ENCODE data around the gene KIFAP3. TPM values are rescaled to one million over a fixed set of nuclear protein-coding genes. Genes with fewer than 3 reads are reported as not detected.

KIFAP3 gene
- total and polyA plus RNA-seq, 2 of the 8 experiments (the other 6 are each of a cell fraction or from before 2014, with no cell fraction given), result 1.3 to 3.2 TPM

DNA sequence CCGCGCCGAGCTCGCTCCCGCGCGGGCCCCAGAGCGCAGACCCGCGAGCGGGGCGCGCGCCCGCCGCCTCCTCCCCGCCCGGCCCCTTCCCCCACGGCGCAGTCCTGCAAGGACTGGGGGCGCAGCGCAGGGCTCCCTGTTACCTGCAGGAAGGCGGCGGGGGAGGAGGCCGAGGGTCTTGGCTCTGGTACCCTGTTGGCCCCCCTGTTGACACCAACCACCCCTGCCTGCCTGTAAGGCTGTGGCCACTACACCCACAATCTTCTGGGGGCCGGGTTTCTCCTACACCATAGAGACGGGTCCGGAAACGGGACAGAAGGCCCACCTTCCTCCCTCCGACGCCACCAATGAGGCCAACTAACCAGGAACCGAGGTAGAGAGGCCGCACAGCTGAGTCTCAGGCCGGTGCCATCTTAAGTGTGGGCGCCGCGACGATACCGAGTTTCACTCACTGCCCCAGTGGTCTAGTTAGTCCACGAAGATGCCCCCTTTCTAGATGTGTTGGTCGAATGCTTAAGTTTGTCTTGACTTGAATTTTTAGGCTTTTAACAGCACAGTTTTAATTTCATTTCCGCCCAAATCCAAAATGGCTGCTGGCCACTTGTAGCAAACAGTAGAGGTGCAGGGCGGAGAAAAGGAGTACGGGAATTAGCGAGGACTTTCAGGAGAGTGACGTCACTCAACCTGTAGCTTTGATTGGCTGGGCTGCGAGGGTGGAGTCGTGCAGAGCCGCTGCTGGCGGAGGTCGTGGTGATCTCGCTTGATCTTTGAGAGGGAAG lies 180.7 kb downstream of the KIFAP3 start, which contains the start of gene SCYL3:
Gene SCYL3 (minus strand): TSS at position 252 of the 779 bp plus-strand sequence. CDS start 5,056 bp downstream, outside the sequence.
- no peaks in the 10 kb centered on the region for H3K9me3 ChIP-seq (ENCODE audit: insufficient read depth in 2 of 2, low read depth in 1 of 2, low read length in 1 of 2)
- peak within 1 kb of the TSS; percentile 99 for H3K27ac ChIP-seq (ENCODE audit: low read depth, low read length)
- WGBS, 2 experiments (ENCODE audit: extremely low coverage in 1 of 2, insufficient coverage in 1 of 2, insufficient read length in 1 of 2, insufficient replicate concordance in 2 of 2, low coverage in 1 of 2, low lambda C conversion rate in 2 of 2, missing lambda C conversion rate in 1 of 2), result 2% methylated on average over 28 of the region's 52 CpGs; no CpG with 5 or more reads in 1 of the 2 experiments
- peaks cover 3% of the 10 kb centered on the region for H3K23me2 ChIP-seq (ENCODE audit: low read depth, low read length)
- H3K23ac ChIP-seq (ENCODE audit: insufficient read length), result peak within 1 kb of the TSS; percentile 1
- H3K79me2 ChIP-seq (ENCODE audit: control insufficient read depth in 1 of 2, insufficient read depth in 2 of 2, low read length in 2 of 2), result peaks cover 0 to 25% of the 10 kb centered on the region in 2 experiments; a peak in 2 of 4 replicates
- no peaks in the 10 kb centered on the region for H3K27me3 ChIP-seq (replicated peaks in 1 of 4; ENCODE audit: control insufficient read depth in 3 of 4, extremely low read depth in 1 of 4, insufficient read depth in 3 of 4, low read length in 3 of 4)
- no peaks in the 10 kb centered on the region for H3K36me3 ChIP-seq (ENCODE audit: control insufficient read depth in 2 of 4, insufficient read depth in 4 of 4, low read length in 3 of 4)
- peaks cover 2% of the 10 kb centered on the region; the same call in 1 of the 2 replicates for H3K79me1 ChIP-seq (ENCODE audit: low read depth, low read length)
- peak within 1 kb of the TSS; percentile 74 to 81 for H3K4me2 ChIP-seq (ENCODE audit: insufficient read depth in 1 of 2, low read depth in 2 of 2, low read length in 2 of 2)
- no peak within 1 kb of the TSS for H2AK5ac ChIP-seq (ENCODE audit: low read depth, low read length)
- H2AFZ ChIP-seq (ENCODE audit: low read length), result peak within 1 kb of the TSS; percentile 80
- H2BK20ac ChIP-seq (ENCODE audit: low read length), result no peak within 1 kb of the TSS; the same call in 1 of the 2 replicates
- no peak within 1 kb of the TSS for H3K14ac ChIP-seq (ENCODE audit: insufficient read length)
- H2BK5ac ChIP-seq (ENCODE audit: low read depth, low read length), result peak within 1 kb of the TSS; percentile 100
- POLR2A ChIA-PET (ENCODE audit: partially characterized antibody), result interaction anchor here (1.1 to 2.2 kb wide), 10 partner anchors 9 to 637 kb away, joined by 3 to 12 read pairs (median 4); partner anchors contain the start of genes GORAB and METTL18
- H3K9ac ChIP-seq (replicated peaks in 1 of 4; ENCODE audit: extremely low read depth in 1 of 4, low read depth in 3 of 4, low read length in 3 of 4), result peak within 1 kb of the TSS; percentile 97 to 99 (median 98)
- peak within 1 kb of the TSS; percentile 92 for H3K56ac ChIP-seq (replicated peaks; ENCODE audit: insufficient read length, low read depth, low read length)
- peak within 1 kb of the TSS; percentile 95 for H4K5ac ChIP-seq (ENCODE audit: insufficient read length, low read depth, low read length)
- peaks cover 0 to 10% (median 7%) of the 10 kb centered on the region in 4 experiments; a peak in 4 of 7 replicates for H3K4me1 ChIP-seq (replicated peaks in 1 of 4; ENCODE audit: control insufficient read depth in 3 of 4, insufficient read depth in 4 of 4, low read length in 3 of 4)
- CTCF ChIA-PET (ENCODE audit: partially characterized antibody), result interaction anchor here (1.1 kb wide), 1 partner anchor 13 kb away, joined by 3 read pairs; no protein-coding TSS in a partner anchor
- H4K8ac ChIP-seq (ENCODE audit: extremely low read depth, insufficient read depth, low read length), result peak within 1 kb of the TSS; percentile 98
- peak; percentile 87 for FAIRE-seq
- DNase-seq (ENCODE audit: low read depth in 1 of 2, low spot score in 2 of 2), result peak; percentile 88 to 89
- peak within 1 kb of the TSS; percentile 63 for H3K4ac ChIP-seq (replicated peaks; ENCODE audit: insufficient read length, low read depth, low read length)
- H3K18ac ChIP-seq (ENCODE audit: extremely low read depth, low read length), result peak within 1 kb of the TSS; percentile 99
- peaks cover 0 to 7% of the 10 kb centered on the region in 2 experiments for H4K20me1 ChIP-seq (replicated peaks in 1 of 2; ENCODE audit: control insufficient read depth in 1 of 2, insufficient read depth in 2 of 2, low read length in 2 of 2)
- H3K4me3 ChIP-seq (ENCODE audit: extremely low read depth in 1 of 4, insufficient read depth in 2 of 4, low read depth in 3 of 4, low read length in 4 of 4), result peak within 1 kb of the TSS; percentile 70 to 89 (median 82)
- peak within 1 kb of the TSS; percentile 99 for H4K91ac ChIP-seq (replicated peaks; ENCODE audit: insufficient read length, low read length)
- H2BK120ac ChIP-seq (replicated peaks; ENCODE audit: low read depth, low read length), result peak within 1 kb of the TSS; percentile 99
- H2BK12ac ChIP-seq (ENCODE audit: low read depth, low read length), result peak within 1 kb of the TSS; percentile 96; the same call in 1 of the 2 replicates
- no peak within 1 kb of the TSS for H2BK15ac ChIP-seq (ENCODE audit: low read length)
- TF ChIP-seq, protein P1, sequence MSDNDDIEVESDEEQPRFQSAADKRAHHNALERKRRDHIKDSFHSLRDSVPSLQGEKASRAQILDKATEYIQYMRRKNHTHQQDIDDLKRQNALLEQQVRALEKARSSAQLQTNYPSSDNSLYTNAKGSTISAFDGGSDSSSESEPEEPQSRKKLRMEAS (IDR thresholded peaks at IDR 0.05), result peak; percentile 19; the same call in 1 of the 2 replicates
- peak; percentile 85 for TF ChIP-seq ASH2L (IDR thresholded peaks at IDR 0.05; ENCODE audit: low read length)
- TF ChIP-seq POLR2A (IDR thresholded peaks at IDR 0.05; ENCODE audit: control extremely low read depth in 1 of 2, low read depth in 2 of 2, low read length in 2 of 2), result peak; percentile 89 to 92
- peak; percentile 100 for TF ChIP-seq YY1 (IDR thresholded peaks at IDR 0.05; ENCODE audit: low read depth, low read length)
- TF ChIP-seq TBP (IDR thresholded peaks at IDR 0.05; ENCODE audit: low read depth, low read length), result peak; percentile 71
- peak; percentile 41; the same call in 1 of the 2 replicates for TF ChIP-seq CHD2 (IDR thresholded peaks at IDR 0.05; ENCODE audit: low read length)
- TF ChIP-seq TAF7 (optimal IDR thresholded peaks at IDR 0.05; ENCODE audit: borderline replicate concordance, low read depth, low read length), result peak; percentile 58
- peak; percentile 94 for TF ChIP-seq JUND (IDR thresholded peaks at IDR 0.05; ENCODE audit: low read length)
- peak; percentile 55; the same call in 1 of the 2 replicates for TF ChIP-seq SIX5 (IDR thresholded peaks at IDR 0.05; ENCODE audit: low read depth, low read length)
- TF ChIP-seq CREB1 (IDR thresholded peaks at IDR 0.05), result peak; percentile 79
- peak; percentile 59 for TF ChIP-seq EGR1 (IDR thresholded peaks at IDR 0.05; ENCODE audit: borderline replicate concordance, low read depth, low read length)
- no peak for TF ChIP-seq SIRT6 (IDR thresholded peaks at IDR 0.05; ENCODE audit: low read length)

Measured in H1 (cell line).